GM21786 (cell line): Measurements from ENCODE around the gene GNAI3.
"Not testable (repeated sequence)": the region's sequence is repeated elsewhere in the genome, so short reads cannot be mapped to it uniquely, and the experiment has no call there.

Experiments used
- ATAC-seq: cut with Tn5 transposase; IDR thresholded peaks from one replicate; pipeline ENCODE4 v1.9.1; 2021; ENCODE audit not compliant: unreplicated experiment

GNAI3 gene

DNA sequence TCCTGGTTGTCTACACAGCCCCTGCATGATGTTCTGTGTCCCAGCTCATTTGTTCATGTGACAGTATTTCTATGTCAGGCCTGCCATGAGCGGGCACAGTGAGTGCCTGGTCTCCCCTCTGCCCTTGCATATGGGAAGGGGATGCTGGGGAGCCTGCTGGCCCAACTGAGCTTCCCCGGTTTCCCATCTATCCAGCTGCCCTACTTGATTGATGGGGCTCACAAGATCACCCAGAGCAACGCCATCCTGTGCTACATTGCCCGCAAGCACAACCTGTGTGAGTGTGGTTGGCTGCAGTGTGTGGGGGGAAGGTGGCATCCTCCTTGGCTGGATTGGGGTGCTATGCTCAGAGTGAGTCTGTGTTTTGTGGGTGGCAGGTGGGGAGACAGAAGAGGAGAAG is 109.0 kb downstream of the GNAI3 start:
- ATAC-seq, result no peak

DNA sequence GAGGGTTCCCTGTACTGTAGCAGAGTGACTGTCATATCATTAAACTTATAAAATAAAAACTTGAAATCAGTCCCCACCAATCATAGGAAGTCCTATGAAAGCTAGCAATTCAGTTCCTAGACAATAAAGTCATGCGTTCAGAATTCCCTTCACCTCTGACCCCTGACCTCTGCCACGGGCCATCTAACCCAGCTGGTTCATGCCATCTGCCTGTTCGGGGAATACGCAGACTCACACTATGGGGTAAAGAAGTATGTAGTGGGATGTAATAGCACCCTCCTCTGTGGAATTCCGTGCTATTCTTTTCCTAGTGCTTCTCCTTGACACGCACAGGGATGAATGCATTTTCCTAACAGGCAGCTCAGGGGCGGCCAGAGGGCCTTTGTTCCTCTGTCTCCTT is 109.6 kb downstream of the GNAI3 start:
- no peak for ATAC-seq

DNA sequence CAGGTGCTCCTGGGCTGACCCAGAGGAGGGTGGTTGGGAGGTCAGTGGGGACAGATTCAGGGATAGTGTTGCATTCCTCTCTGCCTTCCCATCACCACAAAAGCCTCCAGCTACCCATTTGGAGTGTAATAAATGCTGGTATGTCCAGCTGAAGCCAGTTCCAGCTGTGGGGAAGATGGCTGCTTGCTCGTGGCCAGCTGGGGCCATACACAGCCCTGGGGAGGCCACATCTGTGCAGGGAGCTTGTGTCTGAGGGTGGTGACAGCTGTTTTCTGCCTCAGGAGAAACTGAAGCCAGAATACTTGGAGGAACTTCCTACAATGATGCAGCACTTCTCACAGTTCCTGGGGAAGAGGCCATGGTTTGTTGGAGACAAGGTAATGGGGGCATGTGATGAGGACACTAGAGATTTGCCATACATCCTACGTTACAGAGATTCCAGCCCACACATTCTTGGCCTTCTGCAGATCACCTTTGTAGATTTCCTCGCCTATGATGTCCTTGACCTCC is 110.2 kb downstream of the GNAI3 start:
- no peak for ATAC-seq

DNA sequence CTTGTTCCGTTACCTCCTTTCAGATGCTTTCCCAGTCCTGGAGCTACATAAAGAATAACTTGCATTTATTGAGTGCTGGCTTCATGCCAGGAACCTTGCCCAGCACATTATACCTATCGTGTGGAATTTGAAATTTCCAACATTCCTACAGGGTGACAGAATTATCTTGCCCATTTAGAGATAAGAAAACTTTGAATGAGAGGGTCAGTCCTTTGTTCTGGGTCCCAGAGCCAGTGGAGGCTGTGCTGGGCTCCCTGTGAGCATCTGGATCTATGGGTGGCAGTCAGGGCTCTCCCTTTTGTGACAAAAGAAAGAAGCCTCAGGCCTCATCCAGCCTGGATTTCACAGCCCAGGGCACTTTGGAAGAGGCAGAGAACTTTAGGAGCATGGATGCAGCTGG is 110.7 kb downstream of the GNAI3 start:
- ATAC-seq, result no peak

DNA sequence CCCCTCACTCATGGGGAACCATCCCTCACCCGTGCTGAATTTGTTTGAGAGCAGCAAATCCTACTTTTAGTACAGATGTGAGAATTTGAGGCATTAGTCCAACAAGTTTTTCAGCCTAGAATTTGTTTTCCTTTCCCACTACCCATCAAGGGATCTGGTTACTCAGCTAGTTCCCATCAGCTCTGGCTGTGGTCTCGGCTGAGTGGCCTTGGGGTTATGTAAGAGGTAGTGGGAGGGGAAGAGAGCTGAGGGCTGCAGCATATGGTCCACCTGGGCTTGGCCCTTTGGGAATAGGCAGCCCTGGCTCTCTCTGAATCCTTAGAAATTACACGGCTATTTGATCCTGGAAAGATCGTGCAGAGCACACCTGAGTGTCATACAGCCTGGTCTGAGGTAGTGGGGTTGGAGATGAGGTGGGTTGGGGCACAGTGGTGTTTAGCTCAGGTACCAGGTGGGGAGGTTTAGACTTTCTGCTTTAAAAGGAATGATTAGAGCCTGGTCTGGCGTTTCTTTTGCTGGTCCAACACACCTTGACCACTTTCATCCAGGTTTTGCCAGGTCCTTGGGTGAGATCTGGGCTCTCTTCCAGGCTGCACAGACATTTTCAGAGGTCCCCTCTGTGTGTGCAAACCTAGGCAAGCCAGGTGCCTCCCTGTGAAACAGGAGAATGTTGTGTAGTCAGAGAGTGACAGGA is 111.7 kb downstream of the GNAI3 start:
- ATAC-seq, result no peak

DNA sequence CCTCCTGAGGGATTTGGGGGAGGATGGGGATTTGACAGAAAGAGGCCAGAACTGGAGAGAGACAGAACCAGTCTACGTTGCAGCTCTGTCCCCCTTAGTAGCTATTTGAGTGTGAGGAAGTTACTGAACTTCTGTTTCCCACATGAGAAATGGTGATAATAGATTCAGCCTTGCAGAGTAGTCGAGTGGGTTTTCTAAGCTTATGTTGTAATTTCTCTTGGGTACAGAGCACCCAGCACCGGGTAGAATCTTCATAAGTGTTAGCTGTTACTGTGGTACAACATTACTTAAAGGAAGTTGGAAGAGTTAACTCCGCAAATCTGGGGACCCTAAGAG is 112.2 kb downstream of the GNAI3 start:
- not testable (repeated sequence) for ATAC-seq

DNA sequence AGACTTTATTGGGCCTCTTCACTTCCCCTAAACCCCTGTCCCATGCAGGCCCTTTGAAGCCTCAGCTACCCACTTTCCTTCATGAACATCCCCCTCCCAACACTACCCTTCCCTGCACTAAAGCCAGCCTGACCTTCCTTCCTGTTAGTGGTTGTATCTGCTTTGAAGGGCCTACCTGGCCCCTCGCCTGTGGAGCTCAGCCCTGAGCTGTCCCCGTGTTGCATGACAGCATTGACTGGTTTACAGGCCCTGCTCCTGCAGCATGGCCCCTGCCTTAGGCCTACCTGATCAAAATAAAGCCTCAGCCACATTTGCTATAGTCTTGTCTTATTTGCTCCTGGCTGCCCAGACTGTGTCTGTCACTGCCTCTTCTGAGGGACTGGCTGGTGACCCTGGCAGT is 113.0 kb downstream of the GNAI3 start:
- no peak for ATAC-seq

DNA sequence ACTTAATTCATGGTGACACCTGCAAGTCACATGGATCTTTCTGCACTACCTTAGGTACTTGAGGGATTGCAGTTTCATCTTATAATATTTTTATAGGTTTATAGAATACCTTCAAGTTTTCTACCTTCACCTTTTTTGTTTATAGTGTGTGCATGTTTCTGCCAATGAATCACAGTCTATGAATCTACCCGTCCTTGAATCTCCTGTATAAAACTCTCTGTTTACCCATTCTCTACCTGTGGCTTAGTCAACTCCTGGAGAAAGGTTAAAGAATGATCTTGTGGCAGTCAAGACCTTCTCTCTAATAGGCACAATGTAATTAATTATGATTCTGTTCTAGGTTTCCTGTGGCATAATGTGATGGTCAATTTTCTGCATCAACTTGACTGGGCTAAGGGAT is 116.3 kb downstream of the GNAI3 start:
- no peak for ATAC-seq

DNA sequence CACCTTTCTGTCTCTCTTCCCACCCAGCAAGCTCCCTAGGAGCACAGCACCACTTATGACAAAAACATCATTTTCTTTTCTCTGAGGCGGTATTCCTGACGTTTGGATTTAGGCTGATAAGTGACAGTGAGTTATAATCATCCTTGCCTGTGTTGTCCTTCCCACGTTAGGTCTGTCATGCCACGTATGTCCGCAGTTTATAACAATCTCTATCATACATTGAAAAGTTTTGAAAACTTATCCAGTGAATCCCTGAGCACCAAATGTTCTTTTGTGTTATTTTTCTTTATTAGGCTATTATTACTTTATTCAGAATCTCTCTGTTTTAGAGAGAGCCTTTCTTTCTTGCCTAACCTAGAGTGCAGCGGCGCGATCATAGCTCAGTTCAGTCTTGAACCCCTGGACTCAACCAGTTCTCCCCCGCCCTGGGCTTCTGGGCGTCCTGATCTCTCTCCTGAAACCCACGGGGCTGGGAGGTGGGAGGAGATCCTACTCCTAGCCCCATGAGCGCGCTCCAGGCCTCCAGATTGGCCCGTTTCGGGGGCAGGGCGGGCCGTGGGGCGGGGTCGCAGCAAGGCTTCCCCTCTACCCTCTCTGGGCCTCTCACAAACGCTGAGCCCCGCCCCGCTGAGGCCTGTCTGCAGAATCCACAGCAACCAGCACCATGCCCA is 119.2 kb downstream of the GNAI3 start, which contains the start of gene GSTM2:
Gene GSTM2, plus strand, starts transcription at position 606 of the 671 bp plus-strand sequence. Its CDS starts 59 bp downstream, at position 665.
- peak; percentile 97 for ATAC-seq
